HAP-1 (cell line): ENCODE results near the gene HSPB2.

Experiments
- DNase-seq, 2 experiments: peaks; one replicate each; pipeline ENCODE4 v3.0.0-alpha.2; 2016 to 2020; ENCODE audit warnings: low spot score in 2 of 2
- H3K27me3 ChIP-seq: fragments of 250-450 bp; sonication (Bioruptor Pico); 2 replicates; pipeline ENCODE4 v1.5.1; 2020; ENCODE audit warnings: low read depth, mild to moderate bottlenecking, moderate library complexity
- H3K36me3 ChIP-seq: fragments of 250-450 bp; sonication (Bioruptor Pico); replicated peaks from 2 replicates; pipeline ENCODE4 v1.5.1; 2020; ENCODE audit warnings: mild to moderate bottlenecking
- H3K4me1 ChIP-seq: fragments of 250-450 bp; sonication (Bioruptor Pico); 2 replicates; pipeline ENCODE4 v1.5.1; 2020; ENCODE audit warnings: mild to moderate bottlenecking
- H3K4me3 ChIP-seq: fragments of 250-450 bp; sonication (Bioruptor Pico); 2 replicates; pipeline ENCODE4 v1.5.1; 2020; ENCODE audit warnings: mild to moderate bottlenecking, moderate library complexity
- H3K9me3 ChIP-seq: fragments of 250-450 bp; sonication (Bioruptor Pico); 2 replicates; pipeline ENCODE4 v1.5.1; 2020; ENCODE audit warnings: mild to moderate bottlenecking, moderate library complexity
- in situ Hi-C: fragments of 300-500 bp; cut with MboI; formaldehyde crosslinking; loops from 3 replicates; pipeline ENCODE4 v1.14.3; 2020; ENCODE audit warnings: low sequenced_read_pairs, inconsistent platforms, mixed read lengths

The HSPB2 gene

DNA sequence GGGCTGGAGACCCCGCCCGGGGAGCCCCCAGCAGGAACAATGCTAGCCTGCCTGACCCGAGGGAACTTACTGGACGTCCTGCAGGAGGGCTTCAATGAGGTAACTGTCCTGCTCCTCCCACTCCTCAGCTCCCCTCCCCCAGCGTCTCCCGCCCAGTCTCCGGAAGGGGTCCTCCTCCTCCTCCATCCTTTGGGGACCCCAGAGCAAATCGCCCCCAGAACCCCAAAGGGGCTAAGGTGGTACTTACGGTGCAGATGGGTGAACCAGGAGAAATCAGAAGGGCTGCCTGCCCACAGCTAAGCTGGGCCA is 24.9 kb downstream of the HSPB2 start:
- Histone ChIP-seq H3K4me1 (peaks cover 20% of the 10 kb centered on the region), H3K9me3 (no peaks in the 10 kb centered on the region), H3K4me3 (peak overlapping the region; percentile 42), H3K36me3 (no peaks in the 10 kb centered on the region; the same call in 1 of the 2 replicates), H3K27me3 (no peaks in the 10 kb centered on the region)
- no peak for DNase-seq
- in situ Hi-C loops, result no loop called here

GRCh38 chr11:111937844-111938243 is 25.3 kb downstream of the HSPB2 start:
- DNase-seq, result no peak
- peak overlapping the region; percentile 42 for H3K4me3 ChIP-seq
- peaks cover 20% of the 10 kb centered on the region for H3K4me1 ChIP-seq
- H3K36me3 ChIP-seq, result no peaks in the 10 kb centered on the region; the same call in 1 of the 2 replicates
- in situ Hi-C loops, result no loop called here
- no peaks in the 10 kb centered on the region for H3K9me3 ChIP-seq
- no peaks in the 10 kb centered on the region for H3K27me3 ChIP-seq

GRCh38 chr11:111938687-111939160 is 26.2 kb downstream of the HSPB2 start:
- Histone ChIP-seq H3K36me3 (no peaks in the 10 kb centered on the region; the same call in 1 of the 2 replicates), H3K4me3 (no peak overlapping the region), H3K27me3 (no peaks in the 10 kb centered on the region), H3K9me3 (no peaks in the 10 kb centered on the region), H3K4me1 (peaks cover 19% of the 10 kb centered on the region)
- DNase-seq, result no peak
- in situ Hi-C loops, result no loop called here

DNA sequence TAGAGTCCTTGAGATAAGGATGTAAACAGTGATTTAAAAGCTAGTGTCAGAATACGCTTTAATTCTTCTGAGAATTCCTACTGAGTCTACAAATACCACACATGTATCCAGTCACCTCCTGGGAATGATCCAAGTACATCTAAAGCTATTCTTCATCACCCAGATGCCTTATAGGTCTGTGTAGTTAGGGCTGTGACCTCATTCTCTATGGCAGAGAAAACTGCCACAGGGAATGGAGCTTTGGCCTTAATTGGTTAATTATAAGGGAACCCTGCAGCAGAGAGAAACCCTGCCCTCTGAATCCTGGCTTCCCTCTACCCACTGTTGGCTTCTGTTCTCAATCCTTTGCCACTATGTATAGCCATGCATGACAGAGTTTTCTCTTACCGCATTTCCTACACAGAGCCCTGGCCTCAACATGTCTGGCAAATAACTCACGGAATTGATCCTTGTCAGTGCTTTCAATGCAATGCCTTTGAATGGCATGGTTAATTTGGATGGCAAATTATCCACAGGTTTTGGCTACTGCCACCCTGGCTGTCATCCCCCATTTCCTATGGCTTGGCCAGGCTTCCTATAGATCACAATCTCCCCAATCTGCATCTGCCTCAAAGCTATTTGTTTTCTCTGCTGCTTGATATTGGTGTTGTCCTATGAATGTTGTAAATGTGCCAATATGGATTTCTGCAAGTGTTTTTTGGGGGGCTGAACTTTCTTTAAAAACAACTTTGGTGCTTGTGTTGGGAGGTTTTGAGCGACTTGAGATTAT is 27.5 kb downstream of the HSPB2 start:
- Histone ChIP-seq H3K36me3 (no peaks in the 10 kb centered on the region; the same call in 1 of the 2 replicates), H3K4me3 (no peak overlapping the region), H3K27me3 (no peaks in the 10 kb centered on the region), H3K9me3 (no peaks in the 10 kb centered on the region), H3K4me1 (peaks cover 14% of the 10 kb centered on the region)
- no peak for DNase-seq
- in situ Hi-C loops, result no loop called here

DNA sequence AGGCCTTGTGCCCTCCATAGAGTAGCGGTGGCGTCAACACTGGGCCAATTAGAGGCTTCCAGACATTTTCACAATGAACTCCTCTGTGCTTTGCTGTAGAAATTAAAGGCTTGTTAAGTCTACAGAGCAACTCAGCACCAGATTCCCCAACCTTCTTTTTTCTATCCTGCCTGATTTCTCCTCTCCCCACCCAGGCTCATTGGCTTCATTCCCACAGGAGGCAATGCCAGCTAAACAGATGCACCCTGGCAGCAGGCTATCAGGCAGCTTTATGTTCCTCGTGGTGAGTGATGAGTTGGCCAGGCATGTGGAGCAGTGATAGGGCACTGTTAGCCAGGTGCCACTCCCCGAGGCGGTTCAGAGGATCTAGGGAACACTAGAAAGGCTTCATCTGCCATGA is 29.4 kb downstream of the HSPB2 start:
- Histone ChIP-seq H3K9me3 (no peaks in the 10 kb centered on the region), H3K27me3 (no peaks in the 10 kb centered on the region), H3K4me3 (no peak overlapping the region), H3K4me1 (no peaks in the 10 kb centered on the region), H3K36me3 (no peaks in the 10 kb centered on the region; the same call in 1 of the 2 replicates)
- DNase-seq, result no peak
- in situ Hi-C loops, result no loop called here

DNA sequence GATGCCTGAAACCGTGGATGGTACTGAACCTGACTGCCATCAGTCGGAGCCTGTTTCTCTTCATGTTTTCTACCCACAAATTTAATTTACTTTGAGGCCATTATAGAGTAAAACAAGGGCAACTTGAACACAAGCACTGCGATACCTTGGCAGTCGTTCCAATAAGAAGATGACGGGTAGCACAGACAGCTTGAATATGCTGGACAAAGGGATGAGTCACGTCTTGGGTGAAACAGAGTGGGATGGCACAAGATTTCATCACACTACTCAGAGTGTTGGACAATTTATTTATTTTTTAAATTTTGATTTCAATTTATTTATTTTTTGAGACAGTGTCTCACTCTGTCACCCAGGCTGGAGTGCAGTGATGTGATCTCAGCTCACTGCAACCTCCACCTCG is 30.3 kb downstream of the HSPB2 start:
- in situ Hi-C loops, result no loop called here
- Histone ChIP-seq H3K27me3 (no peaks in the 10 kb centered on the region), H3K9me3 (no peaks in the 10 kb centered on the region), H3K36me3 (no peaks in the 10 kb centered on the region; the same call in 1 of the 2 replicates), H3K4me3 (no peak overlapping the region), H3K4me1 (no peaks in the 10 kb centered on the region)
- DNase-seq, result no peak

GRCh38 chr11:111944139-111944538 is 31.6 kb downstream of the HSPB2 start:
- no peaks in the 10 kb centered on the region for H3K9me3 ChIP-seq
- H3K36me3 ChIP-seq, result no peaks in the 10 kb centered on the region; the same call in 1 of the 2 replicates
- no peak for DNase-seq
- in situ Hi-C loops, result no loop called here
- no peaks in the 10 kb centered on the region for H3K4me1 ChIP-seq
- no peak overlapping the region for H3K4me3 ChIP-seq
- H3K27me3 ChIP-seq, result no peaks in the 10 kb centered on the region

GRCh38 chr11:111944651-111945051 is 32.1 kb downstream of the HSPB2 start:
- in situ Hi-C loops, result no loop called here
- Histone ChIP-seq H3K27me3 (no peaks in the 10 kb centered on the region), H3K9me3 (no peaks in the 10 kb centered on the region), H3K4me1 (no peaks in the 10 kb centered on the region), H3K4me3 (no peak overlapping the region), H3K36me3 (no peaks in the 10 kb centered on the region; the same call in 1 of the 2 replicates)
- DNase-seq, result no peak

DNA sequence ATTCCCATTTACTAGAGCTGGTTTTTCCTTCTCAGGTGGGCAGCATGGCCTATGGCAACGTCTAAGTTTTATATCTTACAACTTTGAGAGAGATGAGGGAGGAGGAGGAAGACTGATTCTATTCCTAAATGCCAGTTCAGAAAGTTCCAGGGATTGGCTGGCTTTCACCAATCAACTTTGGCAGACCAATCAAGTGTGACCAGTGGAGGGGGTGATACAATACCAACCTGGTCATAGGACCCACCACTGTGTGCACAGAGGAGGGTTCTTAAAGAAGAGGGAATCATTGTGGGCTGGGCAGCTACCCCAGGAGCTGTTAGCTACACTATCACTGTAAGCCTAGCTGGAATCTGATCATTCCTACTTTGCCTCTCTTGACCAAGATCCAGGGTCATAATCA is 32.7 kb downstream of the HSPB2 start:
- Histone ChIP-seq H3K27me3 (no peaks in the 10 kb centered on the region), H3K4me3 (no peak overlapping the region), H3K9me3 (no peaks in the 10 kb centered on the region), H3K36me3 (no peaks in the 10 kb centered on the region; the same call in 1 of the 2 replicates), H3K4me1 (no peaks in the 10 kb centered on the region)
- in situ Hi-C loops, result no loop called here
- no peak for DNase-seq

DNA sequence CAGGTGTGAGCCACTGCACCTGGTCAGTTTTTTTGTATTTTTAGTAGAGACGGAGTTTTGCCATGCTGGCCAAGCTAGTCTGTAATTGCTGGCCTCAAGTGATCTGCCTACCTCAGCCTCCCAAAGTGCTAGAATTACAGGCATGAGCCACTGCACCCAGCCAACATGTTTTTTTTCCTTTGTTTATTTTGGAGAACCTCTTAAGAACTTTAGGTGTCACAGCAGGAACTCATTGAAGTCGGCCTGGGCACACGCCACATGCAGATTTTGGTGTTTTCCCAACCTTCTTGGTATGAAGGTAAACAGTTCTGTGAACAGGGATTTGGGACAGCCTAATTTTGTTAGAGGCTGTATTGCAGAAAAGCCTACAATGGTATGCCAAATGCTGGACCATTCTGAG is 34.0 kb downstream of the HSPB2 start:
- no peak overlapping the region for H3K4me3 ChIP-seq
- H3K9me3 ChIP-seq, result no peaks in the 10 kb centered on the region
- no peaks in the 10 kb centered on the region for H3K27me3 ChIP-seq
- DNase-seq, result no peak
- in situ Hi-C loops, result no loop called here
- no peaks in the 10 kb centered on the region for H3K4me1 ChIP-seq
- H3K36me3 ChIP-seq, result no peaks in the 10 kb centered on the region; the same call in 1 of the 2 replicates

GRCh38 chr11:111947143-111947542 is 34.6 kb downstream of the HSPB2 start:
- H3K27me3 ChIP-seq, result no peaks in the 10 kb centered on the region
- H3K36me3 ChIP-seq, result no peaks in the 10 kb centered on the region; the same call in 1 of the 2 replicates
- in situ Hi-C loops, result no loop called here
- H3K9me3 ChIP-seq, result no peaks in the 10 kb centered on the region
- no peaks in the 10 kb centered on the region for H3K4me1 ChIP-seq
- DNase-seq, result no peak
- no peak overlapping the region for H3K4me3 ChIP-seq

DNA sequence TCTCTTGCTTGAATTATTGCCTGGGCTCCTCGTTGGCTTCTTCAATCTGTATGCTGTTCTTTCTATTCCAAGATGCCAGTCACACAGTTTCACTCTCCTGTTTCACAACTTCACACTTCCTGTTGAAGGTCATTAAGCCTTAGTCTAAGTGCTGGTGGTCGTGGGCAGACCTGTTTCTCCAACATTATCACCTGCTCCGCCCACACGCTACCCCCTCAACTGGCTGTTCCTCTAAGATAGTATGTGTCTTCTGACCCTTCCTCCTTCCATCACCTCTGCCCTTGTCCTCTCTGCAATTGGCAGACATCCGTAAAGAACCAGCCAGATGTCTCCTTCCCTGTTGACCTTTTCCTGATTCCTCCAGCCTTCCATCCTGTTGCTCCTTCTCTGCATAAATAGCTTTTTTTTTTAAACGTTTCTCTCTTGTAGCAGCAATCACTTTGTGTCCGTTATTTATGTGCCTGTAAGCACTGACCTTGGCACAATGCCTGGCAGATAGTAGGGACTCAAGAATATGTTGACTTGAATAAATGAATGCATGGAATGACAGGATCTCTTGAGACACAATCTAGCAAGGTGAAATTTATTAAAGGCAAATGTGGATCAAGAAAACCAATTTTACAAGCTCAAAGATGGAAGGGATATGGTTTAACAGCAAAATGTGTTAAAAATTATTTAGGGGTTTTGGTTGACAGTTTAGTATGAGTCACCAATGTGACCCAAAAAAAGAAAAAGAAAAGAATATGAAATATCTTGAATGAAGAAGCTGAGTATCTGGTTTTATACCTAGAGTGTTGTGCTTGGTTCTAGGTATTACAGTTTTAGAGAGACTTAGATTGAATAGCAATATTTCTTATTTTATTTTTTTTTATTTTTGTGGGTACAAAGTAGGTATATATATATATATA is 37.2 kb downstream of the HSPB2 start:
- Histone ChIP-seq H3K36me3 (no peaks in the 10 kb centered on the region), H3K9me3 (no peaks in the 10 kb centered on the region), H3K4me1 (no peaks in the 10 kb centered on the region), H3K27me3 (no peaks in the 10 kb centered on the region), H3K4me3 (no peak overlapping the region)
- no peak for DNase-seq
- in situ Hi-C loops, result no loop called here

- H3K27me3 ChIP-seq, result no peaks in the 10 kb centered on the region
- H3K36me3 ChIP-seq, result no peaks in the 10 kb centered on the region
- H3K4me3 ChIP-seq, result no peak overlapping the region
- H3K4me1 ChIP-seq, result no peaks in the 10 kb centered on the region
- no peaks in the 10 kb centered on the region for H3K9me3 ChIP-seq
- DNase-seq, result no peak
- in situ Hi-C loops, result no loop called here
Observed at GRCh38 chr11:111951565-111951964, 39.0 kb downstream of the HSPB2 start.

- Histone ChIP-seq H3K9me3 (no peaks in the 10 kb centered on the region), H3K4me3 (no peak overlapping the region), H3K27me3 (no peaks in the 10 kb centered on the region), H3K36me3 (no peaks in the 10 kb centered on the region), H3K4me1 (no peaks in the 10 kb centered on the region)
- no peak for DNase-seq
- in situ Hi-C loops, result no loop called here
Observed at GRCh38 chr11:111954154-111954553, 41.6 kb downstream of the HSPB2 start.
